Erythroblast (primary cell): Measurements from ENCODE around the gene NCEH1.

Source experiments
- DNase-seq, 2 experiments: peaks; one replicate each; lab custom pipeline; 2025; lab: John Stamatoyannopoulos, UW
- GATA1 ChIP-seq: IDR thresholded peaks from 2 replicates; pipeline ENCODE4 v1.6.1; 2011; ENCODE audit warnings: low read depth, mild to moderate bottlenecking, control low read depth, low read length, moderate library complexity
- POLR2A ChIP-seq: IDR thresholded peaks from 2 replicates; pipeline ENCODE4 v1.6.1; 2011; ENCODE audit warnings: mild to moderate bottlenecking, low read length

The NCEH1 gene

GRCh38 chr3:172614340-172615274, 96.3 kb downstream of the NCEH1 start:
- DNase-seq: no peak
- no peak for TF ChIP-seq POLR2A

- DNase-seq: no peak
- TF ChIP-seq POLR2A (no peak), GATA1 (no peak)
Observed at GRCh38 chr3:172613845-172614244, 97.0 kb downstream of the NCEH1 start.

GRCh38 chr3:172612871-172613678, 97.8 kb downstream of the NCEH1 start:
- no peak for DNase-seq

GRCh38 chr3:172609750-172610149, 101.1 kb downstream of the NCEH1 start:
- DNase-seq: no peak
- TF ChIP-seq GATA1 (no peak), POLR2A (no peak)

More at GRCh38 chr3:172612871-172613678, 97.8 kb downstream of the NCEH1 start:
- no peak for TF ChIP-seq GATA1
- TF ChIP-seq POLR2A: no peak

- no peak for DNase-seq
- TF ChIP-seq GATA1 (no peak), POLR2A (no peak)
Observed at GRCh38 chr3:172608575-172608974, 102.3 kb downstream of the NCEH1 start.

- DNase-seq: no peak
- TF ChIP-seq POLR2A: no peak
- no peak for TF ChIP-seq GATA1
Observed at GRCh38 chr3:172607305-172608121, 103.4 kb downstream of the NCEH1 start.

GRCh38 chr3:172606021-172606420, 104.8 kb downstream of the NCEH1 start:
- TF ChIP-seq GATA1: no peak
- no peak for TF ChIP-seq POLR2A
- no peak for DNase-seq

- TF ChIP-seq GATA1: no peak
- no peak for TF ChIP-seq POLR2A
Observed at GRCh38 chr3:172604895-172605646, 105.8 kb downstream of the NCEH1 start.

GRCh38 chr3:172601066-172601832, 109.6 kb downstream of the NCEH1 start:
- DNase-seq: no peak
- no peak for TF ChIP-seq POLR2A
- TF ChIP-seq GATA1: no peak

More at GRCh38 chr3:172604895-172605646, 105.8 kb downstream of the NCEH1 start:
- DNase-seq: no peak

GRCh38 chr3:172600644-172601065, 110.2 kb downstream of the NCEH1 start:
- DNase-seq: no peak
- TF ChIP-seq POLR2A: no peak
- no peak for TF ChIP-seq GATA1

- no peak for DNase-seq
- TF ChIP-seq GATA1 (no peak), POLR2A (no peak)
Observed at GRCh38 chr3:172598904-172599303, 112.0 kb downstream of the NCEH1 start.

GRCh38 chr3:172596394-172596706, 114.5 kb downstream of the NCEH1 start:
- TF ChIP-seq GATA1 (no peak), POLR2A (no peak)
- DNase-seq: no peak
